ENCODE measurements around the gene FOS.
"Not testable (repeated sequence)": the region's sequence is repeated elsewhere in the genome, so short reads cannot be mapped to it uniquely, and the experiment has no call there.

Gene FOS

GRCh38 chr14:75277815-75278421, 710 bp upstream of the FOS start:
- peak overlapping the region; percentile 94 for H3K27ac Mint-ChIP-seq
- H3K4me3 Mint-ChIP-seq: peak overlapping the region; percentile 93
- ATAC-seq: no peak
- peaks cover 66% of the 10 kb centered on the region for H3K4me1 Mint-ChIP-seq
- peaks cover 34% of the 10 kb centered on the region for H3K36me3 Mint-ChIP-seq (ENCODE audit: low read depth)
- no peak for DNase-seq
- H3K9me3 Mint-ChIP-seq: no peaks in the 10 kb centered on the region
- peaks cover 34% of the 10 kb centered on the region for H3K27me3 Mint-ChIP-seq

- ATAC-seq (peak; percentile 15), DNase-seq (peak; percentile 63)
- peaks cover 55% of the 10 kb centered on the region for H3K4me1 Mint-ChIP-seq
- peak overlapping the region; percentile 93 for H3K4me3 Mint-ChIP-seq
- H3K9me3 Mint-ChIP-seq: no peaks in the 10 kb centered on the region
- peaks cover 21% of the 10 kb centered on the region for H3K27me3 Mint-ChIP-seq
- peak overlapping the region; percentile 94 for H3K27ac Mint-ChIP-seq
- H3K36me3 Mint-ChIP-seq (ENCODE audit: low read depth): peaks cover 34% of the 10 kb centered on the region
Measured at GRCh38 chr14:75279153-75279762, 630 bp downstream of the FOS start.

GRCh38 chr14:75279763-75280290, 1.2 kb downstream of the FOS start:
- no peak for ATAC-seq
- H3K27me3 Mint-ChIP-seq: peaks cover 16% of the 10 kb centered on the region
- H3K27ac Mint-ChIP-seq: peak overlapping the region; percentile 94
- H3K36me3 Mint-ChIP-seq (ENCODE audit: low read depth): peaks cover 34% of the 10 kb centered on the region
- DNase-seq: no peak
- no peaks in the 10 kb centered on the region for H3K9me3 Mint-ChIP-seq
- peak overlapping the region; percentile 93 for H3K4me3 Mint-ChIP-seq
- H3K4me1 Mint-ChIP-seq: peaks cover 49% of the 10 kb centered on the region

- ATAC-seq (no peak), DNase-seq (no peak)
- no peak overlapping the region for H3K27ac Mint-ChIP-seq
- H3K4me3 Mint-ChIP-seq: peak overlapping the region; percentile 93
- peaks cover 44% of the 10 kb centered on the region for H3K4me1 Mint-ChIP-seq
- peaks cover 34% of the 10 kb centered on the region for H3K36me3 Mint-ChIP-seq (ENCODE audit: low read depth)
- peaks cover 11% of the 10 kb centered on the region for H3K27me3 Mint-ChIP-seq
- H3K9me3 Mint-ChIP-seq: no peaks in the 10 kb centered on the region
Measured at GRCh38 chr14:75280291-75280830, 1.7 kb downstream of the FOS start.

- Mint-ChIP-seq H3K4me1 (peaks cover 40% of the 10 kb centered on the region), H3K9me3 (no peaks in the 10 kb centered on the region), H3K36me3 (ENCODE audit: low read depth) (peaks cover 34% of the 10 kb centered on the region), H3K27me3 (peaks cover 7% of the 10 kb centered on the region), H3K4me3 (peak overlapping the region; percentile 93), H3K27ac (no peak overlapping the region)
- ATAC-seq (no peak), DNase-seq (no peak)
Measured at GRCh38 chr14:75280831-75281653, 2.4 kb downstream of the FOS start.

- Mint-ChIP-seq H3K27ac (no peak overlapping the region), H3K4me1 (peaks cover 39% of the 10 kb centered on the region), H3K36me3 (ENCODE audit: low read depth) (peaks cover 34% of the 10 kb centered on the region), H3K9me3 (no peaks in the 10 kb centered on the region), H3K4me3 (peak overlapping the region; percentile 93), H3K27me3 (peaks cover 7% of the 10 kb centered on the region)
- no peak for DNase-seq
- ATAC-seq: no peak
Measured at GRCh38 chr14:75281654-75282019, 3.0 kb downstream of the FOS start.

- DNase-seq (no peak), ATAC-seq (no peak)
- H3K27me3 Mint-ChIP-seq: peaks cover 8% of the 10 kb centered on the region
- H3K9me3 Mint-ChIP-seq: no peaks in the 10 kb centered on the region
- peaks cover 32% of the 10 kb centered on the region for H3K36me3 Mint-ChIP-seq (ENCODE audit: low read depth)
- H3K4me3 Mint-ChIP-seq: no peak overlapping the region
- H3K4me1 Mint-ChIP-seq: peaks cover 37% of the 10 kb centered on the region
- H3K27ac Mint-ChIP-seq: no peak overlapping the region
Measured at GRCh38 chr14:75282170-75282554, 3.5 kb downstream of the FOS start.

GRCh38 chr14:75282555-75283161, 4.0 kb downstream of the FOS start:
- not testable (repeated sequence) for H3K27ac Mint-ChIP-seq, ATAC-seq, DNase-seq, H3K27me3 Mint-ChIP-seq, H3K4me3 Mint-ChIP-seq, H3K9me3 Mint-ChIP-seq
- H3K36me3 Mint-ChIP-seq (ENCODE audit: low read depth): peaks cover 32% of the 10 kb centered on the region
- H3K4me1 Mint-ChIP-seq: peaks cover 35% of the 10 kb centered on the region

- H3K4me3 Mint-ChIP-seq: no peak overlapping the region
- H3K9me3 Mint-ChIP-seq: no peaks in the 10 kb centered on the region
- peaks cover 5% of the 10 kb centered on the region for H3K27me3 Mint-ChIP-seq
- no peak for ATAC-seq
- peaks cover 30% of the 10 kb centered on the region for H3K4me1 Mint-ChIP-seq
- H3K36me3 Mint-ChIP-seq (ENCODE audit: low read depth): peaks cover 32% of the 10 kb centered on the region
- no peak for DNase-seq
- no peak overlapping the region for H3K27ac Mint-ChIP-seq
Measured at GRCh38 chr14:75283162-75283832, 4.7 kb downstream of the FOS start.

- H3K27me3 Mint-ChIP-seq: peaks cover 5% of the 10 kb centered on the region
- DNase-seq: no peak
- no peak for ATAC-seq
- no peak overlapping the region for H3K4me3 Mint-ChIP-seq
- H3K9me3 Mint-ChIP-seq: no peaks in the 10 kb centered on the region
- H3K27ac Mint-ChIP-seq: no peak overlapping the region
- H3K36me3 Mint-ChIP-seq (ENCODE audit: low read depth): peaks cover 32% of the 10 kb centered on the region
- H3K4me1 Mint-ChIP-seq: peaks cover 30% of the 10 kb centered on the region
Measured at GRCh38 chr14:75283833-75284563, 5.4 kb downstream of the FOS start.

- H3K27me3 Mint-ChIP-seq: peaks cover 5% of the 10 kb centered on the region
- no peaks in the 10 kb centered on the region for H3K9me3 Mint-ChIP-seq
- no peak for ATAC-seq
- H3K36me3 Mint-ChIP-seq (ENCODE audit: low read depth): peaks cover 20% of the 10 kb centered on the region
- peaks cover 22% of the 10 kb centered on the region for H3K4me1 Mint-ChIP-seq
- DNase-seq: no peak
- no peak overlapping the region for H3K4me3 Mint-ChIP-seq
- no peak overlapping the region for H3K27ac Mint-ChIP-seq
Measured at GRCh38 chr14:75285331-75285730, 6.7 kb downstream of the FOS start.

- peaks cover 5% of the 10 kb centered on the region for H3K27me3 Mint-ChIP-seq
- H3K4me1 Mint-ChIP-seq: peaks cover 12% of the 10 kb centered on the region
- peaks cover 10% of the 10 kb centered on the region for H3K36me3 Mint-ChIP-seq (ENCODE audit: low read depth)
- ATAC-seq (no peak), DNase-seq (no peak)
- no peaks in the 10 kb centered on the region for H3K9me3 Mint-ChIP-seq
- no peak overlapping the region for H3K27ac Mint-ChIP-seq
- no peak overlapping the region for H3K4me3 Mint-ChIP-seq
Measured at GRCh38 chr14:75286313-75286712, 7.7 kb downstream of the FOS start.

- no peaks in the 10 kb centered on the region for H3K36me3 Mint-ChIP-seq (ENCODE audit: low read depth)
- H3K27ac Mint-ChIP-seq: peak overlapping the region; percentile 2
- H3K9me3 Mint-ChIP-seq: no peaks in the 10 kb centered on the region
- DNase-seq (no peak), ATAC-seq (no peak)
- H3K4me3 Mint-ChIP-seq: no peak overlapping the region
- peaks cover 13% of the 10 kb centered on the region for H3K4me1 Mint-ChIP-seq
- H3K27me3 Mint-ChIP-seq: peaks cover 5% of the 10 kb centered on the region
Measured at GRCh38 chr14:75289840-75290388, 11.3 kb downstream of the FOS start.

Measured in activated naive CD8-positive, alpha-beta T cell treated with anti-CD3 and anti-CD28 coated beads, Interleukin-2, amount 50 U/mL, for 24 hours (primary cell).